ENCODE data around the gene DNAJC3.
"Not testable (repeated sequence)": the region's sequence is repeated elsewhere in the genome, so short reads cannot be mapped to it uniquely, and the experiment has no call there.

Gene DNAJC3

GRCh38 chr13:95706356-95706755 lies 29.4 kb downstream of the DNAJC3 start:
- no peaks in the 10 kb centered on the region for H3K4me1 ChIP-seq (ENCODE audit: insufficient read depth, low read length)
- no peaks in the 10 kb centered on the region for H3K9me3 ChIP-seq (ENCODE audit: insufficient read depth, low read depth, low read length)
- H3K27ac ChIP-seq (ENCODE audit: low read length), result no peak overlapping the region
- H3K36me3 ChIP-seq (ENCODE audit: insufficient read depth, low read depth, low read length), result no peaks in the 10 kb centered on the region
- no peak overlapping the region for H3K9ac ChIP-seq (ENCODE audit: low read depth, low read length)
- no peaks in the 10 kb centered on the region for H3K27me3 ChIP-seq (ENCODE audit: insufficient read depth, low read length)
- no peak overlapping the region for H3K4me3 ChIP-seq (ENCODE audit: low read length)

- H3K4me1 ChIP-seq (ENCODE audit: insufficient read depth, low read length), result no peaks in the 10 kb centered on the region
- H3K9me3 ChIP-seq (ENCODE audit: insufficient read depth, low read depth, low read length), result no peaks in the 10 kb centered on the region
- peaks cover 4% of the 10 kb centered on the region; the same call in 1 of the 2 replicates for H3K36me3 ChIP-seq (ENCODE audit: insufficient read depth, low read depth, low read length)
- no peak overlapping the region for H3K9ac ChIP-seq (ENCODE audit: low read depth, low read length)
- no peak overlapping the region for H3K4me3 ChIP-seq (ENCODE audit: low read length)
- no peaks in the 10 kb centered on the region for H3K27me3 ChIP-seq (ENCODE audit: insufficient read depth, low read length)
- H3K27ac ChIP-seq (ENCODE audit: low read length), result no peak overlapping the region
Measured at GRCh38 chr13:95707035-95707434, 30.1 kb downstream of the DNAJC3 start.

DNA sequence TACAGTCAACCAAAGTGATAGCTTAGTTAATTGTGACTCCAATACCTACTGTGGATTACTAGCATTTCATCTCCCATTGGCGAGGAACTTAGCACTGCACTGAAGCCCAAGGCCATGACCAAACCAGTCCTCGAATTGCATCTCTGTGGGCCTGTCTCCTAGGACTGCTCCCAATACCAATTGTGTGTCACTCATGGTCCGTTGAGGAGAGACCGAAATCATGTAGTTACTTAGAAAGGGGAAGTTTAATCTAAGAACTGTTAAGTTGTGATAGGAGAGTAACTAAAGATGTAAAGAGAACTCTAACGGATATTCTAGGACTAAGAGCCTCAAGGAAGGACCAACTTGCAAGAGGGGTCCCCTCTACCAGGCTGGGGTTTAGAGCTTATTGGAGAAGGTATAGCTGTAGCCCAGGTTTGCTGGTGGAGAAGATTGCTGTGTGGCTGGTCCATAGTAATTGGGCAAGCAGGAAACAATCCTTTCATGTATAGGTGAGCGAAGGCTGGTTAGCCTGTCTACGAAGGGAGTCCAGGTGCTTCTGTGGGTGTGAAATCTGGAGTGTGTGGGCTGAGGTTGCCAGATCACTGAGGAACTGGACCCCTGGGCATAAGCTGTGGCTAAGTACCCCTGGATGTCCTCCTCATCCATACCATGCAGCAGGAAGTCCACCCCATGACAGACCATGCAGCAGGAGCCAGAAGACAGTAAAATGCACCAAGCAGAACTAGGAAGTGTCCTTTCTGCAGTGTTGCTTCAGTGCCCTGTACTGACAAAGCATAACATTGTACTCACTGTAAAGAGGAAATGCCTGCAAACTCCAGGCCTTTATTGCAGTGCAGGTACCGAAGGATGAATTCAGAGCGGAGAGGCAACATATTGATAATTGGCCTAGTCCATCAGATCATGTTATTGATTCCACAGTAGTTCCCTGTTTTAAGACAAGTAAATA lies 30.8 kb downstream of the DNAJC3 start:
- Histone ChIP-seq H3K36me3 (ENCODE audit: insufficient read depth, low read depth, low read length) (peaks cover 6% of the 10 kb centered on the region; the same call in 1 of the 2 replicates), H3K4me3 (ENCODE audit: low read length) (no peak overlapping the region), H3K27ac (ENCODE audit: low read length) (no peak overlapping the region), H3K27me3 (ENCODE audit: insufficient read depth, low read length) (no peaks in the 10 kb centered on the region), H3K4me1 (ENCODE audit: insufficient read depth, low read length) (no peaks in the 10 kb centered on the region), H3K9ac (ENCODE audit: low read depth, low read length) (no peak overlapping the region), H3K9me3 (ENCODE audit: insufficient read depth, low read depth, low read length) (no peaks in the 10 kb centered on the region)

GRCh38 chr13:95708391-95708774 lies 31.4 kb downstream of the DNAJC3 start:
- H3K36me3 ChIP-seq (ENCODE audit: insufficient read depth, low read depth, low read length), result peaks cover 12% of the 10 kb centered on the region; the same call in 1 of the 2 replicates
- H3K9me3 ChIP-seq (ENCODE audit: insufficient read depth, low read depth, low read length), result no peaks in the 10 kb centered on the region
- no peak overlapping the region for H3K9ac ChIP-seq (ENCODE audit: low read depth, low read length)
- H3K4me1 ChIP-seq (ENCODE audit: insufficient read depth, low read length), result no peaks in the 10 kb centered on the region
- no peak overlapping the region for H3K27ac ChIP-seq (ENCODE audit: low read length)
- H3K27me3 ChIP-seq (ENCODE audit: insufficient read depth, low read length), result no peaks in the 10 kb centered on the region
- no peak overlapping the region for H3K4me3 ChIP-seq (ENCODE audit: low read length)

GRCh38 chr13:95708811-95709500 lies 32.0 kb downstream of the DNAJC3 start:
- Histone ChIP-seq H3K27me3 (ENCODE audit: insufficient read depth, low read length) (no peaks in the 10 kb centered on the region), H3K27ac (ENCODE audit: low read length) (no peak overlapping the region), H3K4me1 (ENCODE audit: insufficient read depth, low read length) (no peaks in the 10 kb centered on the region), H3K9ac (ENCODE audit: low read depth, low read length) (no peak overlapping the region), H3K36me3 (ENCODE audit: insufficient read depth, low read depth, low read length) (peaks cover 14% of the 10 kb centered on the region; the same call in 1 of the 2 replicates), H3K9me3 (ENCODE audit: insufficient read depth, low read depth, low read length) (no peaks in the 10 kb centered on the region), H3K4me3 (ENCODE audit: low read length) (no peak overlapping the region)

DNA sequence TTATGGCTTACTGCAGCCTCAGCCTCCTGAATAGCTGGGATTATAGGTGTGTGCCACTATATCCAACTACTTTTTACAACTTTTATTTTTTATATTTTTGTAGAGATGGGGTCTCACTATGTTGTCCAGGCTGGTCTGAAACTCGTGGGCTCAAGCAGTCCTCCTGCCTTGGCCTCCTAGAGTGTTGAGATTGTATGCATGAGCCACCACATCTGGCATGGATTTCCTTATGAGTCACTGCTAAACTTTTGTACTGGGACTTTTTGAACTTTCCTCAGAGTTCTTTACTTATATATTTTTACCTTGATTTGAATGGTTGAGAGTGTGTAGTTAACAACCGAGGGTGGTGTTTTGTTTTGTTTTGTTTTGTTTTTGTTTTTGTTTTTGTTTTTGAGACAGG lies 33.4 kb downstream of the DNAJC3 start:
- Histone ChIP-seq H3K4me3 (ENCODE audit: low read length) (no peak overlapping the region), H3K9me3 (ENCODE audit: insufficient read depth, low read depth, low read length) (no peaks in the 10 kb centered on the region), H3K36me3 (ENCODE audit: insufficient read depth, low read depth, low read length) (peaks cover 14% of the 10 kb centered on the region; the same call in 1 of the 2 replicates), H3K9ac (ENCODE audit: low read depth, low read length) (no peak overlapping the region), H3K27me3 (ENCODE audit: insufficient read depth, low read length) (no peaks in the 10 kb centered on the region), H3K27ac (ENCODE audit: low read length) (no peak overlapping the region), H3K4me1 (ENCODE audit: insufficient read depth, low read length) (no peaks in the 10 kb centered on the region)

DNA sequence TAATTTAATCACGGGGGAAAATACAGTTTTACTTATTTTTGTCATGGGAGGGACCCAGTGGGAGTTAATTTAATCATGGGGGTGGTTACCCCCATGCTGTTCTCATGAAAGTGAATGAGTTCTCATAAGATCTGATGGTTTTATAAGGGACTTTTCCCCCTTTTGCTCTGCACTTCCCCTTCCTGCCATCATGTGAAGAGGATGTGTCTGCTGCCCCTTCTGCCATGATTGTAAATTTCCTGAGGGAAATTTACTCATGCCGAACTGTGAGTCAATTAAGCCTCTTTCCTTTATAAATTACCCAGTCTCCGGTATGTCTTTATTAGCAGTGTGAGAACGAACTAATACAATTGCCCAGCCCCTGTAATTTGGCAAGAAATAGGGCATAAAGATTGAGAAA lies 35.9 kb downstream of the DNAJC3 start:
- not testable (repeated sequence) for H3K4me1 ChIP-seq (ENCODE audit: insufficient read depth, low read length); H3K4me3 ChIP-seq (ENCODE audit: low read length); H3K9ac ChIP-seq (ENCODE audit: low read depth, low read length); H3K27ac ChIP-seq (ENCODE audit: low read length); H3K9me3 ChIP-seq (ENCODE audit: insufficient read depth, low read depth, low read length); H3K27me3 ChIP-seq (ENCODE audit: insufficient read depth, low read length)
- peaks cover 14% of the 10 kb centered on the region; the same call in 1 of the 2 replicates for H3K36me3 ChIP-seq (ENCODE audit: insufficient read depth, low read depth, low read length)

DNA sequence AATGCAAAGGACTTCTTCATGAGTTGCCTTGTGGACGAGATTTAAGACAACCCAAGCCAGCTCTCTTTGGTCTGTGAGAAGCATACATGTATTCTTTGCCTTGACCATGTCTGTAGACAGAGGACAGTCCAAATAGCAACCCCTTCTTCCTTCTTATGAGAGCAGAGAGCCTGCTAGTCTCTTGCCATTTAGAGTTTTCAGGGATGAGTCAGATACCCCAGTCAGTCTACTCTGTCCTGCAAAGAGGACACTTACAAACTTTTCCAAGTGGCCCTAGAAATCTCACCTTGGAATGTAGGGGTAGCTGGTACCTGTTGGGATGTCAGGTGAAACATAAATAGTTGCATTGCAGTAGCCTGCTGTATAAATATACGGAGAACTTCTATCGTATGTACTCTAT lies 36.7 kb downstream of the DNAJC3 start:
- no peaks in the 10 kb centered on the region for H3K27me3 ChIP-seq (ENCODE audit: insufficient read depth, low read length)
- no peak overlapping the region for H3K9ac ChIP-seq (ENCODE audit: low read depth, low read length)
- no peaks in the 10 kb centered on the region for H3K4me1 ChIP-seq (ENCODE audit: insufficient read depth, low read length)
- H3K36me3 ChIP-seq (ENCODE audit: insufficient read depth, low read depth, low read length), result peaks cover 14% of the 10 kb centered on the region; the same call in 1 of the 2 replicates
- H3K27ac ChIP-seq (ENCODE audit: low read length), result no peak overlapping the region
- H3K9me3 ChIP-seq (ENCODE audit: insufficient read depth, low read depth, low read length), result no peaks in the 10 kb centered on the region
- H3K4me3 ChIP-seq (ENCODE audit: low read length), result no peak overlapping the region

GRCh38 chr13:95714142-95714832 lies 37.3 kb downstream of the DNAJC3 start:
- Histone ChIP-seq H3K4me1 (ENCODE audit: insufficient read depth, low read length) (no peaks in the 10 kb centered on the region), H3K9me3 (ENCODE audit: insufficient read depth, low read depth, low read length) (no peaks in the 10 kb centered on the region), H3K36me3 (ENCODE audit: insufficient read depth, low read depth, low read length) (peaks cover 14% of the 10 kb centered on the region; the same call in 1 of the 2 replicates), H3K27ac (ENCODE audit: low read length) (no peak overlapping the region), H3K4me3 (ENCODE audit: low read length) (no peak overlapping the region), H3K9ac (ENCODE audit: low read depth, low read length) (no peak overlapping the region), H3K27me3 (ENCODE audit: insufficient read depth, low read length) (no peaks in the 10 kb centered on the region)

DNA sequence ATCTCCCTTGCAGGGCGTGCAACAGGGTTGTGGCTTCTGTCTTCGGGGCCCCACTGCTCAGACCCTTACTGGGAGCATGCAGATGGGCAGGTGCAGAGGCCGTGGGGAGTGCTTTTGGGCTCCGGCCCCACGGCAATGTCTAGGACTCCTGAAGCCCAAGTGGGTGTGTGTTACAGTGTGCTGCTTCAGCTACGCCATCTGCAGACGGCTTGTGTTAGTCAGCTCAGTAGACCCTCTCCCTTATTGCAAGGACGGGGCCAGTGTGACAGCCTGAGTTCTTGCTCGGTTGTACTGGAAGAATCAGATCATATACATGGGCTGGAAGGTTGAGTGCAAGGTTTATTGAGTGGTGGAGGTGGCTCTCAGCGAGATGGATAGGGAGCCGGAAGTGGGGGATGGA lies 39.3 kb downstream of the DNAJC3 start:
- H3K36me3 ChIP-seq (ENCODE audit: insufficient read depth, low read depth, low read length), result peaks cover 14% of the 10 kb centered on the region; the same call in 1 of the 2 replicates
- no peaks in the 10 kb centered on the region for H3K4me1 ChIP-seq (ENCODE audit: insufficient read depth, low read length)
- H3K4me3 ChIP-seq (ENCODE audit: low read length), result no peak overlapping the region
- no peak overlapping the region for H3K27ac ChIP-seq (ENCODE audit: low read length)
- H3K9me3 ChIP-seq (ENCODE audit: insufficient read depth, low read depth, low read length), result no peaks in the 10 kb centered on the region
- H3K27me3 ChIP-seq (ENCODE audit: insufficient read depth, low read length), result no peaks in the 10 kb centered on the region
- no peak overlapping the region for H3K9ac ChIP-seq (ENCODE audit: low read depth, low read length)

DNA sequence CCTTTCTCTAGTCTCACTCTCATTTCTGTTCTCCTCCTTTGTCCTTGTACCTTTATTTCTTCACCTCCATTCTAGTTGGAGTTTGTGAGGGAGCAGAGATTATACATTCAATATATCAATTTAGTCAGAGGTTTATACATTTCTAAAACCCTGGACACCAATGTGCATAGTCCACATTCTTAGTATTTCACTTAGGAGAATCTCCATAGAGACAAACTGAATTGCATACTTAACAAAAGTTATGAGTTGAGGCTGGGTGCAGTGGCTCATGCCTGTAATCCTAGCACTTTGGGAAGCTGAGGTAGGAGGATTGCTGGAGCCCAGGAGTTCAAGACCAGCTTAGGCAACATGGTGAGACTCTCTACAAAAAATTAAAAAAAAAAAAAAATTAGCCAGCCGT lies 45.3 kb downstream of the DNAJC3 start:
- H3K27me3 ChIP-seq (ENCODE audit: insufficient read depth, low read length), result no peaks in the 10 kb centered on the region
- H3K4me1 ChIP-seq (ENCODE audit: insufficient read depth, low read length), result no peaks in the 10 kb centered on the region
- no peaks in the 10 kb centered on the region for H3K36me3 ChIP-seq (ENCODE audit: insufficient read depth, low read depth, low read length)

More for the DNA sequence above, 45.3 kb downstream of the DNAJC3 start:
- Histone ChIP-seq H3K4me3 (ENCODE audit: low read length) (no peak overlapping the region), H3K9me3 (ENCODE audit: insufficient read depth, low read depth, low read length) (no peaks in the 10 kb centered on the region), H3K27ac (ENCODE audit: low read length) (no peak overlapping the region), H3K9ac (ENCODE audit: low read depth, low read length) (no peak overlapping the region)

All from iPS-20b (cell line).